NT2/D1 (cell line): Measurements from ENCODE around the gene RGCC.

Experiments
- YY1 ChIP-seq: IDR thresholded peaks from 2 replicates; pipeline ENCODE4 v1.6.1; 2011; ENCODE audit not compliant: insufficient read length, insufficient read depth
- ZNF274 ChIP-seq: IDR thresholded peaks from 2 replicates; pipeline ENCODE4 v1.6.1; 2011; ENCODE audit warnings: mild to moderate bottlenecking, low read depth, low read length

GRCh38 chr13:41516166-41516565 is 58.8 kb downstream of the RGCC start:
- TF ChIP-seq YY1 (no peak), ZNF274 (no peak)
